ENCODE results near the gene SH3PXD2B.
A peak's percentile ranks its signal among the peaks of the same experiment; 100 is the strongest.

- TF ChIP-seq EZH2 (IDR thresholded peaks at IDR 0.05; ENCODE audit: borderline replicate concordance, low read depth, low read length, severe bottlenecking): no peak
- peak; percentile 41 for TF ChIP-seq CTCF (IDR thresholded peaks at IDR 0.05; ENCODE audit: borderline replicate concordance, extremely low read depth, low read length, poor library complexity, severe bottlenecking)
Observed at GRCh38 chr5:172334196-172334595, 120.1 kb downstream of the SH3PXD2B start.

Data from DND-41 (cell line).